ENCODE data around the gene PPM1L. TPM values are rescaled to one million over a fixed set of nuclear protein-coding genes. Genes with fewer than 3 reads are reported as not detected.

PPM1L gene
- total RNA-seq, 1 donor from 2014 or later: 12.2 TPM

- H3K4me1 Mint-ChIP-seq (ENCODE audit: unreplicated experiment): no peaks in the 10 kb centered on the region
- DNase-seq (ENCODE audit: low spot score): no peak
- no peaks in the 10 kb centered on the region for H3K9me3 Mint-ChIP-seq (ENCODE audit: unreplicated experiment)
- no peak overlapping the region for H3K27ac Mint-ChIP-seq (ENCODE audit: unreplicated experiment)
- no peaks in the 10 kb centered on the region for H3K36me3 Mint-ChIP-seq (ENCODE audit: low read depth, unreplicated experiment)
- H3K4me3 Mint-ChIP-seq (ENCODE audit: unreplicated experiment): no peak overlapping the region
- peaks cover 2% of the 10 kb centered on the region for H3K27me3 Mint-ChIP-seq (ENCODE audit: unreplicated experiment)
- no peak for TF ChIP-seq CTCF (IDR thresholded peaks at IDR 0.05; ENCODE audit: unreplicated experiment)
Observed at GRCh38 chr3:160820022-160820421, 64.0 kb downstream of the PPM1L start.

- H3K4me1 Mint-ChIP-seq (ENCODE audit: unreplicated experiment): no peaks in the 10 kb centered on the region
- no peaks in the 10 kb centered on the region for H3K9me3 Mint-ChIP-seq (ENCODE audit: unreplicated experiment)
- DNase-seq (ENCODE audit: low spot score): no peak
- TF ChIP-seq CTCF (IDR thresholded peaks at IDR 0.05; ENCODE audit: unreplicated experiment): no peak
- H3K27me3 Mint-ChIP-seq (ENCODE audit: unreplicated experiment): peaks cover 2% of the 10 kb centered on the region
- H3K27ac Mint-ChIP-seq (ENCODE audit: unreplicated experiment): no peak overlapping the region
- H3K4me3 Mint-ChIP-seq (ENCODE audit: unreplicated experiment): no peak overlapping the region
- no peaks in the 10 kb centered on the region for H3K36me3 Mint-ChIP-seq (ENCODE audit: low read depth, unreplicated experiment)
Observed at GRCh38 chr3:160820430-160820829, 64.4 kb downstream of the PPM1L start.

GRCh38 chr3:160822936-160823335, 66.9 kb downstream of the PPM1L start:
- Mint-ChIP-seq H3K36me3 (ENCODE audit: low read depth, unreplicated experiment) (no peaks in the 10 kb centered on the region), H3K9me3 (ENCODE audit: unreplicated experiment) (no peaks in the 10 kb centered on the region), H3K27me3 (ENCODE audit: unreplicated experiment) (no peaks in the 10 kb centered on the region), H3K4me3 (ENCODE audit: unreplicated experiment) (no peak overlapping the region), H3K27ac (ENCODE audit: unreplicated experiment) (no peak overlapping the region), H3K4me1 (ENCODE audit: unreplicated experiment) (no peaks in the 10 kb centered on the region)
- no peak for DNase-seq (ENCODE audit: low spot score)
- no peak for TF ChIP-seq CTCF (IDR thresholded peaks at IDR 0.05; ENCODE audit: unreplicated experiment)

- no peaks in the 10 kb centered on the region for H3K36me3 Mint-ChIP-seq (ENCODE audit: low read depth, unreplicated experiment)
Observed at GRCh38 chr3:160825311-160825800, 69.3 kb downstream of the PPM1L start.

GRCh38 chr3:160826408-160826807, 70.4 kb downstream of the PPM1L start:
- DNase-seq (ENCODE audit: low spot score): no peak
- Mint-ChIP-seq H3K4me3 (ENCODE audit: unreplicated experiment) (no peak overlapping the region), H3K27ac (ENCODE audit: unreplicated experiment) (no peak overlapping the region), H3K36me3 (ENCODE audit: low read depth, unreplicated experiment) (no peaks in the 10 kb centered on the region), H3K27me3 (ENCODE audit: unreplicated experiment) (no peaks in the 10 kb centered on the region), H3K4me1 (ENCODE audit: unreplicated experiment) (peaks cover 8% of the 10 kb centered on the region), H3K9me3 (ENCODE audit: unreplicated experiment) (no peaks in the 10 kb centered on the region)
- TF ChIP-seq CTCF (IDR thresholded peaks at IDR 0.05; ENCODE audit: unreplicated experiment): no peak

More at GRCh38 chr3:160825311-160825800, 69.3 kb downstream of the PPM1L start:
- H3K4me1 Mint-ChIP-seq (ENCODE audit: unreplicated experiment): peaks cover 8% of the 10 kb centered on the region
- no peaks in the 10 kb centered on the region for H3K27me3 Mint-ChIP-seq (ENCODE audit: unreplicated experiment)
- no peak overlapping the region for H3K4me3 Mint-ChIP-seq (ENCODE audit: unreplicated experiment)
- no peak overlapping the region for H3K27ac Mint-ChIP-seq (ENCODE audit: unreplicated experiment)
- DNase-seq (ENCODE audit: low spot score): no peak
- H3K9me3 Mint-ChIP-seq (ENCODE audit: unreplicated experiment): no peaks in the 10 kb centered on the region
- TF ChIP-seq CTCF (IDR thresholded peaks at IDR 0.05; ENCODE audit: unreplicated experiment): no peak

All from endothelial cell (in vitro differentiated cells).